H1 (cell line): ENCODE measurements around the gene FAM76A. TPM values are rescaled to one million over a fixed set of nuclear protein-coding genes. Genes with fewer than 3 reads are reported as not detected.

Source experiments
- EGR1 ChIP-seq: IDR thresholded peaks from 2 replicates; pipeline ENCODE4 v1.6.1; 2011; ENCODE audit warnings: low read depth, low read length, borderline replicate concordance
- JUND ChIP-seq: IDR thresholded peaks from 2 replicates; pipeline ENCODE4 v1.6.1; 2011; ENCODE audit warnings: mild to moderate bottlenecking, improper control_type of control experiment, low read length
- MAFK ChIP-seq: IDR thresholded peaks from 2 replicates; pipeline ENCODE4 v1.6.1; 2012; ENCODE audit warnings: low read depth, mild to moderate bottlenecking, improper control_type of control experiment, low read length
- NANOG ChIP-seq: IDR thresholded peaks from 2 replicates; pipeline ENCODE4 v1.6.1; 2011; ENCODE audit warnings: low read length, low read depth, mild to moderate bottlenecking, inconsistent platforms; ENCODE audit not compliant: insufficient read depth, poor library complexity, severe bottlenecking
- polyA plus RNA-seq, 7 experiments: library from polyadenylated mRNA; depleted of rRNA in 3 of 7; stranded (reverse) in 5 of 7; unstranded in 2 of 7; fragments of >200 nt in 5 of 7; fragments of 200-250 nt in 2 of 7; gene quantifications; 1 replicate in 5 of 7; 2 replicates in 1 of 7; 4 replicates in 1 of 7; pipeline versions ENCODE4 v1.2.1 to v1.2.3, GENCODE V29; 2011 to 2013; ENCODE audit warnings: missing spikeins in 2 of 7, mixed read lengths in 2 of 7
- total RNA-seq: library from RNA; stranded (reverse); fragmentation: NEBNext Ultra II Directional; extraction: Animal tissue kit (Norgen Biotek cat#: 25700); gene quantifications from 2 replicates; pipeline ENCODE4 v1.2.1, GENCODE V29; 2021

The FAM76A gene
- total and polyA plus RNA-seq, 2 of the 8 experiments (the other 6 are each of a cell fraction or from before 2014, with no cell fraction given) = 3.4 to 16.2 TPM

DNA sequence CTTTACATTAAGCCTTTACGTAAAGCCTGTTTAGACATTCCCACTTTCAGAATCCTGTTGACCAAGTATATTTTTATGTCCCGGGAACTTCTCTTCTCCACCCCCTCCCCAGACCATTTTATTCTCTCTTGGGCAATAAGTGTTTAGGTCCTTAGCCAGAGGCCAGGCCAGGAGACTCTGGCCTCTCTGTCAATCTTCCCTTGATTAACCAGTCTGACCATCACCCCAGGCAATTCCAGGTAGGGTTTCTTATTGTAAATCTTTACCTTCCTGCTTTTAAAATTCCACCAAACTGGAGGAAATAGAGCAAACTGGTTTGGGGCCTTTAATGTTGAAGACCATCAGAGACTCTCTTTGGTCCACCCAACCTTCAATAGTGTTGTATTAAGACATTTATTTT lies 41.6 kb upstream of the FAM76A start (continued):
- TF ChIP-seq MAFK = no peak
- TF ChIP-seq NANOG = no peak
- TF ChIP-seq JUND = no peak
- TF ChIP-seq EGR1 = no peak
